Measurements from ENCODE around the gene ZDHHC14. TPM values are rescaled to one million over a fixed set of nuclear protein-coding genes. Genes with fewer than 3 reads are reported as not detected.

The ZDHHC14 gene
- total and polyA plus RNA-seq, 2 of the 8 experiments (the other 6 are each of a cell fraction or from before 2014, with no cell fraction given): 2.9 to 5.3 TPM

- Histone ChIP-seq H3K9me3 (ENCODE audit: insufficient read depth in 2 of 2, low read depth in 1 of 2, low read length in 1 of 2) (no peaks in the 10 kb centered on the region), H3K4me3 (ENCODE audit: extremely low read depth in 1 of 4, insufficient read depth in 2 of 4, low read depth in 3 of 4, low read length in 4 of 4) (no peak overlapping the region), H3K14ac (ENCODE audit: insufficient read length) (no peak overlapping the region), H3K4me2 (ENCODE audit: insufficient read depth in 1 of 2, low read depth in 2 of 2, low read length in 2 of 2) (no peak overlapping the region), H2BK15ac (ENCODE audit: low read length) (no peak overlapping the region), H3K36me3 (ENCODE audit: control insufficient read depth in 2 of 4, insufficient read depth in 4 of 4, low read length in 3 of 4) (no peaks in the 10 kb centered on the region), H2AFZ (ENCODE audit: low read length) (no peak overlapping the region), H4K91ac (replicated peaks; ENCODE audit: insufficient read length, low read length) (no peak overlapping the region), H2AK5ac (ENCODE audit: low read depth, low read length) (no peak overlapping the region; the same call in 1 of the 2 replicates), H3K56ac (replicated peaks; ENCODE audit: insufficient read length, low read depth, low read length) (no peak overlapping the region), H3K4me1 (replicated peaks in 1 of 4; ENCODE audit: control insufficient read depth in 3 of 4, insufficient read depth in 4 of 4, low read length in 3 of 4) (peaks cover 0 to 16% (median 13%) of the 10 kb centered on the region in 4 experiments; a peak in 6 of 7 replicates), H3K23me2 (ENCODE audit: low read depth, low read length) (no peaks in the 10 kb centered on the region), H3K27me3 (replicated peaks in 1 of 4; ENCODE audit: control insufficient read depth in 3 of 4, extremely low read depth in 1 of 4, insufficient read depth in 3 of 4, low read length in 3 of 4) (no peaks in the 10 kb centered on the region), H4K5ac (ENCODE audit: insufficient read length, low read depth, low read length) (no peak overlapping the region), H3K23ac (ENCODE audit: insufficient read length) (no peak overlapping the region), H3K18ac (ENCODE audit: extremely low read depth, low read length) (no peak overlapping the region), H4K20me1 (replicated peaks in 1 of 2; ENCODE audit: control insufficient read depth in 1 of 2, insufficient read depth in 2 of 2, low read length in 2 of 2) (no peaks in the 10 kb centered on the region), H3K79me2 (ENCODE audit: control insufficient read depth in 1 of 2, insufficient read depth in 2 of 2, low read length in 2 of 2) (no peaks in the 10 kb centered on the region), H3K9ac (replicated peaks in 1 of 4; ENCODE audit: extremely low read depth in 1 of 4, low read depth in 3 of 4, low read length in 3 of 4) (no peak overlapping the region), H2BK120ac (replicated peaks; ENCODE audit: low read depth, low read length) (peak overlapping the region; percentile 61), H4K8ac (ENCODE audit: extremely low read depth, insufficient read depth, low read length) (no peak overlapping the region), H3K27ac (ENCODE audit: low read depth, low read length) (no peak overlapping the region), H3K79me1 (ENCODE audit: low read depth, low read length) (no peaks in the 10 kb centered on the region), H2BK20ac (ENCODE audit: low read length) (no peak overlapping the region), H3K4ac (replicated peaks; ENCODE audit: insufficient read length, low read depth, low read length) (peak overlapping the region; percentile 42), H2BK12ac (ENCODE audit: low read depth, low read length) (no peak overlapping the region), H2BK5ac (ENCODE audit: low read depth, low read length) (no peak overlapping the region)
- CTCF ChIA-PET (ENCODE audit: partially characterized antibody): interaction anchor here (1.1 to 1.7 kb wide), 3 partner anchors 8 to 143 kb away, joined by 3 to 5 read pairs (median 4); no protein-coding TSS in a partner anchor
- POLR2A ChIA-PET (ENCODE audit: partially characterized antibody): interaction anchor here (0.9 kb wide), 1 partner anchor 148 kb away, joined by 3 read pairs; no protein-coding TSS in a partner anchor
- no peak for FAIRE-seq
- TF ChIP-seq ZNF274 (IDR thresholded peaks at IDR 0.05; ENCODE audit: borderline replicate concordance, extremely low read depth, low read length) (no peak), GTF2F1 (IDR thresholded peaks at IDR 0.05; ENCODE audit: borderline replicate concordance, low read depth, low read length) (no peak)
- DNase-seq (ENCODE audit: low read depth in 1 of 2, low spot score in 2 of 2): no peak
- 90% methylated on average over 2 of the region's 2 CpGs; no CpG with 5 or more reads in 1 of the 2 experiments for WGBS, 2 experiments (ENCODE audit: extremely low coverage in 1 of 2, insufficient coverage in 1 of 2, insufficient read length in 1 of 2, insufficient replicate concordance in 2 of 2, low coverage in 1 of 2, low lambda C conversion rate in 2 of 2, missing lambda C conversion rate in 1 of 2)
Measured at GRCh38 chr6:157604816-157605215, 223.8 kb downstream of the ZDHHC14 start.
